ENCODE measurements around the gene C4orf50. TPM values are rescaled to one million over a fixed set of nuclear protein-coding genes. Genes with fewer than 3 reads are reported as not detected.

The C4orf50 gene
- total and polyA plus RNA-seq, 2 of the 4 experiments (the other 2 are of a cell fraction): not detected

GRCh38 chr4:5952975-5953951 lies 65.0 kb downstream of the C4orf50 start:
- H3K4me1 ChIP-seq (ENCODE audit: control insufficient read depth, insufficient read depth, low read length): no peaks in the 10 kb centered on the region
- in situ Hi-C loops (cut with MboI; ENCODE audit: low sequenced_read_pairs) (no loop called here), dilution Hi-C loops (cut with HindIII; ENCODE audit: low sequenced_read_pairs, unreplicated experiment) (no loop called here), intact Hi-C loops (cut with micrococcal nuclease) (no loop called here)
- H2AFZ ChIP-seq (replicated peaks; ENCODE audit: low read length, poor library complexity): no peak overlapping the region
- no peak overlapping the region for H3K27ac ChIP-seq (ENCODE audit: insufficient read depth, low read length)
- no peak for TF ChIP-seq SMC3 (IDR thresholded peaks at IDR 0.05; ENCODE audit: low read depth, low read length)
- peak; percentile 96 for TF ChIP-seq MAFK (IDR thresholded peaks at IDR 0.05; ENCODE audit: low read depth, low read length)
- no peak overlapping the region for H4K5ac ChIP-seq (ENCODE audit: low read depth, low read length)
- H3K9ac ChIP-seq (ENCODE audit: low read depth, low read length): no peak overlapping the region
- H2BK5ac ChIP-seq (ENCODE audit: low read depth, low read length, poor library complexity, severe bottlenecking): no peak overlapping the region
- H3K23ac ChIP-seq (ENCODE audit: low read depth, low read length): no peak overlapping the region
- no peak overlapping the region for H4K91ac ChIP-seq (ENCODE audit: insufficient read depth, low read depth, low read length)
- no peak overlapping the region for H4K8ac ChIP-seq (ENCODE audit: low read depth in 2 of 2, low read length in 2 of 2)
- H2AK9ac ChIP-seq (replicated peaks; ENCODE audit: low read depth, low read length, poor library complexity): no peak overlapping the region
- H2AK5ac ChIP-seq (ENCODE audit: low read depth, low read length): no peak overlapping the region
- no peaks in the 10 kb centered on the region for H3K9me3 ChIP-seq (ENCODE audit: control insufficient read depth, insufficient read depth, low read length)
- no peaks in the 10 kb centered on the region for H4K20me1 ChIP-seq (ENCODE audit: insufficient read depth, low read length)
- no peak overlapping the region for H3K14ac ChIP-seq (replicated peaks; ENCODE audit: low read depth, low read length)
- H3K4ac ChIP-seq (ENCODE audit: low read depth, low read length): no peak overlapping the region
- H3K4me3 ChIP-seq (ENCODE audit: insufficient read depth, low read depth, low read length): no peak overlapping the region
- no peak overlapping the region for H3K56ac ChIP-seq (ENCODE audit: extremely low read depth, insufficient read depth, low read length)
- H3K79me1 ChIP-seq (ENCODE audit: low read depth in 1 of 2, low read length in 2 of 2): no peaks in the 10 kb centered on the region
- ATAC-seq (ENCODE audit: low read depth) (no peak), DNase-seq (no peak)
- H2BK20ac ChIP-seq (ENCODE audit: low read depth, low read length): no peak overlapping the region
- ChIA-PET CTCF (no interaction called here), POLR2A (ENCODE audit: unreplicated experiment) (no interaction called here)
- peaks cover 4% of the 10 kb centered on the region; the same call in 1 of the 2 replicates for H3K27me3 ChIP-seq (ENCODE audit: control insufficient read depth, insufficient read depth, low read length)
- H3K18ac ChIP-seq (ENCODE audit: low read depth, low read length): no peak overlapping the region
- no peak overlapping the region for H2BK15ac ChIP-seq (ENCODE audit: low read depth, low read length)
- no TSS peak for BruUV-seq (replicated peaks)
- no peak overlapping the region for H3K4me2 ChIP-seq (ENCODE audit: low read depth, low read length)
- no peaks in the 10 kb centered on the region for H3K9me1 ChIP-seq (ENCODE audit: insufficient read depth, low read length)
- no peaks in the 10 kb centered on the region for H3K36me3 ChIP-seq (ENCODE audit: control insufficient read depth, insufficient read depth, low read length)
- WGBS, 2 experiments (ENCODE audit: extremely low coverage in 2 of 2, insufficient read length in 1 of 2): 57% methylated on average over 2 of the region's 13 CpGs; no CpG with 5 or more reads in 1 of the 2 experiments
- no peak overlapping the region for H2BK120ac ChIP-seq (ENCODE audit: low read depth, low read length)

Measured in IMR-90 (cell line).